GM19023 (cell line): Measurements from ENCODE around the gene RUNX3.
"Not testable (repeated sequence)": the region's sequence is repeated elsewhere in the genome, so short reads cannot be mapped to it uniquely, and the experiment has no call there.

Experiments
- ATAC-seq: cut with Tn5 transposase; IDR thresholded peaks from one replicate; pipeline ENCODE4 v1.9.1; 2021; ENCODE audit warnings: mild to moderate bottlenecking, moderate library complexity; ENCODE audit not compliant: unreplicated experiment

Gene RUNX3

DNA sequence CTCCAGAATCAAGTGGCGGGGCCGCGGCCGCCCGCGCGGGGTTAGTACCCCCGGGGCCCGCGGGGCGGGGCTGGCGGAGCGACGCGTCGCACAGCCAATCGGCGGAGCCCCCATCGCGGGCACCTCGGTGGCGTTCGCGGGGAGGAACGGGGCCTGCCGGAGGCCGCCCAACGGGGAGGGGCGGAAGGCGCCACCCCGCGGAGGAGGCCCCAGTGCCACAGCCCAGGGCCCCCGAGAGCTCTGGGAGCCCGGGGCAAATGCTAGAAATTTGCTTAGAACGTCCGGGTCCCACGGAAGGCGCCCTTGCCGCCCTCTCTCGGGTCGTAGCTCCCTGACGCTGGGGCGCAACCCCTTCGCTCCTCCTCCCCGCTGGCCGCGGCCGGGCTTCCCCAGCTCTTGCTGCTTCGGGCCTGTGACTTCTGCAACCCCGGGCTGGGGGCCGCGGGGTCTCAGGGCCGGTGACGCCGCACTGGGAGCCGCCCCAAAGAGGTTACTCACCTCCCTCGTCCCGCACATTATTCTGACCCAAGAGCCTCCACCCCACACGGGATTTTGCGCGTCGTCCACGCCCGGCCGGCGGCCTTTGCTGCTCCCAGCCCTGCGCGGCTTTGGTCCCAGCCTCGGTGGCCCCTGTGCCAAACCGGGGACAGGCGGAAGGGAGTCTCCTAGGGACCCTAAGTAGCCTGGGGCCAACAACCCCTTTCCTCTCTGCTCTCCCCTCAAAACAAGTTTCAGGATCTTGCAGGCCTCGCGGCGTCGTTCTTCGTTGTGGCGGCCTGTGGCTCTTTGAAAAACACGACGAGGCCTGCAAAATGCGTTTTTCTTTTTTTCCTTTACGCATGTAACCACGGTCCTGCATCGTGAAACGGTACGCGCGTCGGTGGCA, at the start of gene RUNX3:
RUNX3 (minus strand) TSS at position 17 of the 886 bp plus-strand sequence. CDS start 408 bp downstream, outside the sequence.
- ATAC-seq: peak; percentile 78

DNA sequence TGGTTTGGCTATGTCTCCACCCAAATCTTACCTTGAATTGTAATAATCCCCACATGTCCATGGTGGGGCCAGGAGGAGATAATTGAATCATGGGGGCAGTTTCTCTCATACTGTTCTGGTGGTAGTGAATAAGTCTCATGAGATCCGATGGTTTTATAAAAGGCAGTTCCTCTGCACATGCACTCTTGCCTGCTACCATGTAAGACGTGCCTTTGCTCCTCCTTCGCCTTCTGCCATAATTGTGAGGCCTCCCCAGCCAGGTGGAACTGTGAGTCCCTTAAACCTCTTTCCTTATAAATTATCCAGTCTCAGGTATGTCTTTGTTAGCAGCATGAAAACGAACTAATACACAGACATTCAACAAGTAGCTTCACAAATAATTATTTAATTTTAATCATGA, 49.2 kb upstream of the RUNX3 start:
- ATAC-seq: not testable (repeated sequence)

DNA sequence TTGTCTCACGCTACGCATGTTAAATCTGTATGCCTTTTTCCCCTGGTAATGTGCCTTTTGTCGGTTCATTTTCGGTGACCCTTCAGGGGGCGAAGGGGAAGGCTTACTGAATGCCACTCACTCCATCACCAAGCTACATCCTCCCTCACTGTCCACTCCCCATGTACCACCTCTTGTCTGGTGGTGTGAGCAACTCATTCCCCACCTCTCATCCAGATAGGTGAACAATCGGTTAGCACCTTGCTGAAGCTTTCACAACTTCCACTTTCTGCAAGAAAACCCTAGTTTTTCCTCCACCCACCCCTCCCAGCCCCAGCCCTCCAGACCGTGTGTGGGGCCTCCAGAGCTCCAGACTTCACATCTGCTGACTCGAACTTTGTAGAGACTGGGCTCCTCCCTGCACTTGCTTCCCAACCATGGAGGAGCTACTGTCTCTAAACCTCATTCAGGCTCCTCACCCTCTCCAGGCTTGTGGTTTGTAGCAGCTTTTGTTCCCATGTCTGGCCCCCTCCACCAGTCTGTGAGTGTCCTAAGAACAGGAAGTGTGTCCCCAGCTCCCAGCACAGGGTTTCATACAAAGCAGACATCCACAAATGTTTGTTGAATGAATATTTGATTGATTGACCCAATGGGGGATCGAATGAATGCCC, 48.4 kb upstream of the RUNX3 start:
- ATAC-seq: no peak

GRCh38 chr1:24975391-24975790, 45.3 kb upstream of the RUNX3 start:
- no peak for ATAC-seq

GRCh38 chr1:24973315-24973714, 43.2 kb upstream of the RUNX3 start:
- ATAC-seq: no peak

- no peak for ATAC-seq
Measured at GRCh38 chr1:24972915-24973242, 42.8 kb upstream of the RUNX3 start.

GRCh38 chr1:24972221-24972914, 42.3 kb upstream of the RUNX3 start:
- no peak for ATAC-seq

GRCh38 chr1:24970926-24971875, 41.1 kb upstream of the RUNX3 start:
- no peak for ATAC-seq

DNA sequence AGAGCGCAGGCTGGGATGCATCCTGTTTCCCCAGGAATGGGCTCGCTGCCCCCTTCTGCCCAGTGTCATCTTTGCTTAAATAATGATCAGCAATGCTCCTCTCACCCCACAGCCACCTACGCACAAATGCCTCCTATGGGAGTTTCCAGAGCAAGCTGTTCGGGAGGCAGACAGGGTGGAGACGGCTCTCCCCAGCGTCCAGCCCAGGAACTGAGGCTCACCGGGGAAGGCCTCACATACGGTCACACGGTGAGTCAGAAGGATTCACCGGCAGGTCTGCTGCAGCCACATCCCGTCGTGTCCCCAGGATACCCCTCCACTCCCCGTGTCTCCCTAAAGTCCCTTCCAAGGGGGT, 40.3 kb upstream of the RUNX3 start:
- no peak for ATAC-seq

GRCh38 chr1:24969596-24970398, 39.7 kb upstream of the RUNX3 start:
- ATAC-seq: no peak

GRCh38 chr1:24968941-24969585, 39.0 kb upstream of the RUNX3 start:
- no peak for ATAC-seq

DNA sequence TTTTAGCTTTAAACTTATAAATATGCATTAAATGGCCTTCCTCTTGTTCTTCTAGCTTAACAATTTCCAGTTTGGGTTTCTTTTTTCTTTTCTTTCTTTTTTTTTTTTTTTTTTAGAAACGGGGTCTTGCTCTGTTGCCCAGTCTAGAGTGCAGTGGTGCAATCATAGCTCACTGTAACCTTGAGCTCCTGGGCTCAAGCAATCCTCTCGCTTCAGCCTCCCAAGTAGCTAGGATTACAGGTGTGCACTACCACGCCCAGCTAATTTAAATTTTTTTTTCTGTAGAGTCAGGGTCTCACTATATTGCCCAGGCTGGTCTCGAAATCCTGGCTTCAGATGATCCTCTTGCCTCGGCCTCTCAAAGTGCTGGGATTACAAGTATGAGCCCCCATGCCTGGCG, 37.9 kb upstream of the RUNX3 start:
- no peak for ATAC-seq

DNA sequence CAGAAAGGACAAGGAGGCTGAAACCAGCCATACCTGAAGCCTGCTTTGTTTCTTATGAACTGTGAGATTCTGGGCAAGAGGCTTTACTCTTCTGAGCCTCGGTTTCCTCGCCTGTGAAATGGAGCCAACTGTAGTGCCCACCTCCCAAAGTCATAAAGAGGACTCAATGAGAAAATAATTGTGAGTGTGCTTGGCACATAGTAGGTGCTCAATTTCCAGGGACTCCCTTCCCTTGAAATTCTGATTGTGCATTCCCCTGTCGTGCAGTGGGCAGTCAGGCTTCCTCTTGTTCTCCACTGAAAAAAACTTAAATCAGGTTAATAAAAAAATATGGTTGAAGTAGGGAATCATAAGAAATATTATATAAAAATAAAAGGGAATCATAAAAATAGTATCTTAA, 37.5 kb upstream of the RUNX3 start:
- no peak for ATAC-seq

DNA sequence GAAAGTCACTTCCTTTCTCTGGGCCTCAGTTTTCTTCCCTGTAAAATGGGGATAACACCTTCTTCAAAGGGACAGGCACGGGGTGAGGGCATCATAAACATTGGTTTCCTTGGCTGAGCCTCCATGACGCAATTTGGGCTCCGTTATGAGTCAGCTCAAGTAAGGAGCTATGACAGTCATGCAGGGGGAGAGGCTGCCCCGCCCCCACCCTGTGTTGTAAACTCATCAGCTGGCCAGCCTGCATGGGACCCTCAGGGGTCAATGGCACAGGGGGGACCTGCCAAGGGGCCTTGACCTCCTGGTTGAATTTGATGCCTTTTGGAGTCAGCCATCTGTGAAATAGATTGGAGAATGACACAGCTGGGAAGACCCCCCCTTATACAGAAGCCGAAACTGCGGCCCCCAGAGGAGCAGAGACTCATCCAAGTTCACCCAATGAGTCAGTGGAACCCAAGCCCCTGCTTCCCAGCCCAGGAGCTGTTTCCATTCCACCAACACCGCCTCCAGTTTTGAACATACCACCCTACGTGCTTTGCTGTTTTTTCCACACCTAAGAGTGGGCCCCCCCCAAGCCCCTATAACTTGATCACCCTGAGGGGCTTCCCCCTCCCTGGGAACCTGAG, 36.8 kb upstream of the RUNX3 start:
- no peak for ATAC-seq

- no peak for ATAC-seq
Measured at GRCh38 chr1:24966121-24966723, 36.1 kb upstream of the RUNX3 start.

- ATAC-seq: no peak
Measured at GRCh38 chr1:24965571-24965930, 35.5 kb upstream of the RUNX3 start.

DNA sequence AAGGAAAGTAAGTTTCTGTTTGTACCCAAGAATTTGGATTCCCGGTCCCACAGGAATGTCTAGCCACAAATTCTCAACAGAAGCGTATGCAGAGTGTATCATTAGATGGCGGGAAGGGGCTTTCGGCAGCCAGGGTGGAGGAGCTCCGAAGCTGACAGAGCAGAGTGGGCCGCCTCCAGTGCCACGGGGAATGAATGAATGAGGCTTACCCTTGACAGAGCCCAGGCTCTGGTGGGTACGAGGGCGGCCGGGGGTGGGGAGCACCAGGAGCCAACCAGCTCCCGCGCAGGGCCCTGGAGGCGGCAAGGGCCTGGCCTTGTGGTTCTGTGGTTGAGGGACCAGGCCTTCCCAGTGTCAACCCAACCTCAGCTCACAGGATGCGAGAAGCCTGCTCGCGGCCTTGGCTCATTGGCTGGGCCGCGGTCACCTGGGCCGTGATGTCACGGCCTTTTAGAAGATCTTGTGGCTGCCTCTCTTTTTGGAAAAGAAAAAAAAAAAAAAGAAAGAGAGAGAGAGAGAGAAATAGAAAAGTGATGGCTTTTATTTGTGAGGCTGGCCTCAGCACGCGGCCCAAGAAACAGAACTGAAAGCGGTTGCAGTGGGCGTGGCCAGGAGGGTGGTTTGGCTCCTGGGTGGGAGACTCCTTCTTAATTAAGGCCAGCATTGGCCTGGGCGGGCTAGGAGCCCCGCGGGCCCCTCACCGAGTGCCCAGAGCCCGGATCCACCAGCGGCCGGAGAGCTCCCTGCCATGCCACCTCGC, 34.9 kb upstream of the RUNX3 start:
- ATAC-seq: peak; percentile 84
